CD4-positive, alpha-beta T cell (primary cell): ENCODE measurements around the gene C10orf62. TPM values are rescaled to one million over a fixed set of nuclear protein-coding genes. Genes with fewer than 3 reads are reported as not detected.
A peak's percentile ranks its signal among the peaks of the same experiment; 100 is the strongest.
"Not testable (repeated sequence)": the region's sequence is repeated elsewhere in the genome, so short reads cannot be mapped to it uniquely, and the experiment has no call there.

Source experiments
- ATAC-seq: fragments of 200-7000 bp; cut with Tn5 transposase; one replicate; pipeline ENCODE4 v1.10.0; 2022; ENCODE audit warnings: mild to moderate bottlenecking; ENCODE audit not compliant: poor library complexity
- CTCF ChIA-PET: fragments of 350-600 bp; sonication (Branson Sonifier 250); formaldehyde crosslinking; loops from one replicate; lab custom pipeline; 2021; ENCODE audit warnings: antibody characterized with exemption, inconsistent platforms; lab: Charles Lee
- POLR2A ChIA-PET: fragments of 350-600 bp; sonication (Branson Sonifier 250); formaldehyde crosslinking; loops from one replicate; lab custom pipeline; 2021; ENCODE audit warnings: antibody characterized with exemption, inconsistent platforms; lab: Charles Lee
- DNase-seq, 14 experiments: peaks; one replicate each; pipeline ENCODE4 v3.0.0-alpha.2; 2013 to 2020; ENCODE audit warnings: mixed read lengths in 2 of 14
- H3K27ac ChIP-seq, 2 donors: one replicate each; pipeline versions ENCODE4 v1.5.1 to v1.7.0; 2013; ENCODE audit warnings: low read length in 2 of 2, low read depth in 1 of 2, mild to moderate bottlenecking in 1 of 2
- H3K27me3 ChIP-seq, 2 experiments: 1 replicate in 1 of 2; 2 replicates in 1 of 2; pipeline versions ENCODE4 v1.6.1 to v1.7.0; 2013; ENCODE audit warnings: low read length in 2 of 2, control low read depth in 1 of 2, mild to moderate bottlenecking in 1 of 2, moderate library complexity in 1 of 2; ENCODE audit not compliant: insufficient read depth in 2 of 2, control insufficient read depth in 1 of 2
- H3K36me3 ChIP-seq: one replicate; pipeline ENCODE4 v1.6.1; 2013; ENCODE audit warnings: low read length, control low read depth; ENCODE audit not compliant: insufficient read depth
- H3K4me1 ChIP-seq: one replicate; pipeline ENCODE4 v1.6.1; 2013; ENCODE audit warnings: low read length, control low read depth; ENCODE audit not compliant: insufficient read depth
- H3K4me3 ChIP-seq: one replicate; pipeline ENCODE4 v1.5.1; 2013; ENCODE audit warnings: mild to moderate bottlenecking, low read length, moderate library complexity
- H3K9me3 ChIP-seq, 2 experiments: 1 replicate in 1 of 2; 2 replicates in 1 of 2; pipeline versions ENCODE4 v1.6.1 to v1.7.0; 2013; ENCODE audit warnings: low read length in 2 of 2, mild to moderate bottlenecking in 2 of 2, control low read depth in 1 of 2, moderate library complexity in 1 of 2; ENCODE audit not compliant: control insufficient read depth in 1 of 2, insufficient read depth in 1 of 2
- H3K27ac Mint-ChIP-seq: one replicate; pipeline ENCODE4 v1.8.0; 2020; ENCODE audit warnings: mixed read lengths
- H3K27me3 Mint-ChIP-seq: one replicate; pipeline ENCODE4 v1.8.0; 2021; ENCODE audit warnings: mixed read lengths
- H3K36me3 Mint-ChIP-seq: one replicate; pipeline ENCODE4 v1.8.0; 2021; ENCODE audit warnings: low read depth, mixed read lengths
- H3K4me1 Mint-ChIP-seq: one replicate; pipeline ENCODE4 v1.8.0; 2021; ENCODE audit warnings: low read depth, mixed read lengths
- H3K4me3 Mint-ChIP-seq: one replicate; pipeline ENCODE4 v1.8.0; 2020; ENCODE audit warnings: mild to moderate bottlenecking, mixed read lengths
- H3K9me3 Mint-ChIP-seq: one replicate; pipeline ENCODE4 v1.8.0; 2020; ENCODE audit warnings: mixed read lengths
- intact Hi-C, 2 experiments: fragments of 100-400 bp; cut with DNase I in 1 of 2; cut with micrococcal nuclease in 1 of 2; formaldehyde crosslinking; loops; one replicate each; pipeline versions ENCODE4 v1.15.1 to v1.9.0; 2023 to 2025; cut with DNase I, micrococcal nuclease
- total RNA-seq, 174 experiments: library from RNA in 2 of 174; stranded (reverse) in 2 of 174; gene quantifications; one replicate each; pipeline ENCODE4 v1.2.3 and lab custom pipeline; 2021 to 2026
- TF ChIP-seq, protein P1 (sequence below): fragments of 200-600 bp; IDR thresholded peaks from one replicate; pipeline ENCODE4 v1.8.0; 2022; ENCODE audit warnings: antibody characterized with exemption, mild to moderate bottlenecking

The C10orf62 gene
- total RNA-seq, 2 experiments from 2014 or later: not detected

DNA sequence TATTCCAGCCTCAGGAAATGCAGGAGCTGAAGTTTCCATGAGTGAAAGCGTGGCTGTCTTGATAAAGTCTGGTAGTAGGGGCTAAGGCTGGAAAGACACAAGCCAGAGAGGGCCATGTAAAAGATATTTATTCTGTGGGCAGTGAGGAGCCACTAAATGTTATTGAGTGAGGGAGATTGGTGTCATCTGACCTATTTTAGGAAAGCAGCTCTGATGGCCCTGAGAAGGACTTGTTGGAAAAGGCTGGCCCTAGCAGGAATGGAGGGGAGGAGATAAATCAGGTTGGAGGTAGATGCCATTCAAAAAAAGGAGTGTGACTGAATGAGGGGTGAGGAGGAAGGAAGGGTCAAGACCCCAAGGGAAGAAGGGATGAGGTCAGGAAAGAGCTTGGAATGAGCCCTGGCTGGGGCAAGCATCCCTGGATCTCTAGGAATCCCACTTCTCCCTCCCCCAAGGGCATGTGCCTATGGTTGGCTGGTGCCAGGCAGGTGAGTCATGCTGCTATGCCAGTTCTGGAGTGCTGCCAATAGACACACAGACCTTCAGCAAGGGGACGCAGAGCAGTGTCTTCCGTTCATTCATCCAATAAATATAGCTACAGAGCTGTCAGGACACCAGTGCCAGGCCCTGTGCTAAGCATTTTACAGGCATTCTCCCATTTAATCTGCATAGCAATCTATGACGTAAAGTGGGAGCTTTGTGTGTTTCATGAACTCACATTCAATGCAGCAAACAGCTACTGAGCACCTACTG, 15.0 kb upstream of the C10orf62 start:
- ChIA-PET POLR2A (no interaction called here), CTCF (no interaction called here)
- peaks cover 2 to 5% of the 10 kb centered on the region in 2 experiments for H3K27me3 ChIP-seq
- no peaks in the 10 kb centered on the region for H3K36me3 ChIP-seq
- H3K27me3 Mint-ChIP-seq: no peaks in the 10 kb centered on the region
- no peak overlapping the region for H3K27ac ChIP-seq
- H3K36me3 Mint-ChIP-seq: no peaks in the 10 kb centered on the region
- no peak overlapping the region for H3K4me3 ChIP-seq
- H3K9me3 Mint-ChIP-seq: no peaks in the 10 kb centered on the region
- H3K4me3 Mint-ChIP-seq: no peak overlapping the region
- no peaks in the 10 kb centered on the region for H3K4me1 ChIP-seq
- intact Hi-C loops: no loop called here
- no peaks in the 10 kb centered on the region for H3K9me3 ChIP-seq
- TF ChIP-seq, protein P1, sequence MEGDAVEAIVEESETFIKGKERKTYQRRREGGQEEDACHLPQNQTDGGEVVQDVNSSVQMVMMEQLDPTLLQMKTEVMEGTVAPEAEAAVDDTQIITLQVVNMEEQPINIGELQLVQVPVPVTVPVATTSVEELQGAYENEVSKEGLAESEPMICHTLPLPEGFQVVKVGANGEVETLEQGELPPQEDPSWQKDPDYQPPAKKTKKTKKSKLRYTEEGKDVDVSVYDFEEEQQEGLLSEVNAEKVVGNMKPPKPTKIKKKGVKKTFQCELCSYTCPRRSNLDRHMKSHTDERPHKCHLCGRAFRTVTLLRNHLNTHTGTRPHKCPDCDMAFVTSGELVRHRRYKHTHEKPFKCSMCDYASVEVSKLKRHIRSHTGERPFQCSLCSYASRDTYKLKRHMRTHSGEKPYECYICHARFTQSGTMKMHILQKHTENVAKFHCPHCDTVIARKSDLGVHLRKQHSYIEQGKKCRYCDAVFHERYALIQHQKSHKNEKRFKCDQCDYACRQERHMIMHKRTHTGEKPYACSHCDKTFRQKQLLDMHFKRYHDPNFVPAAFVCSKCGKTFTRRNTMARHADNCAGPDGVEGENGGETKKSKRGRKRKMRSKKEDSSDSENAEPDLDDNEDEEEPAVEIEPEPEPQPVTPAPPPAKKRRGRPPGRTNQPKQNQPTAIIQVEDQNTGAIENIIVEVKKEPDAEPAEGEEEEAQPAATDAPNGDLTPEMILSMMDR: no peak
- DNase-seq (peak in 1 of 14 experiments; percentile 14), ATAC-seq (no peak)
- H3K27ac Mint-ChIP-seq: no peak overlapping the region
- no peaks in the 10 kb centered on the region for H3K4me1 Mint-ChIP-seq

- no peak overlapping the region for H3K27ac ChIP-seq
- no peaks in the 10 kb centered on the region for H3K9me3 ChIP-seq
- Mint-ChIP-seq H3K27me3 (no peaks in the 10 kb centered on the region), H3K9me3 (no peaks in the 10 kb centered on the region), H3K36me3 (no peaks in the 10 kb centered on the region), H3K4me3 (no peak overlapping the region), H3K4me1 (no peaks in the 10 kb centered on the region), H3K27ac (no peak overlapping the region)
- H3K4me1 ChIP-seq: no peaks in the 10 kb centered on the region
- ATAC-seq (no peak), DNase-seq (no peak)
- TF ChIP-seq, protein P1: no peak
- ChIA-PET CTCF (no interaction called here), POLR2A (no interaction called here)
- H3K36me3 ChIP-seq: no peaks in the 10 kb centered on the region
- H3K27me3 ChIP-seq: peaks cover 2 to 5% of the 10 kb centered on the region in 2 experiments
- H3K4me3 ChIP-seq: no peak overlapping the region
- intact Hi-C loops: no loop called here
These were observed 14.3 kb upstream of the C10orf62 start for GRCh38 chr10:97575127-97575668.

DNA sequence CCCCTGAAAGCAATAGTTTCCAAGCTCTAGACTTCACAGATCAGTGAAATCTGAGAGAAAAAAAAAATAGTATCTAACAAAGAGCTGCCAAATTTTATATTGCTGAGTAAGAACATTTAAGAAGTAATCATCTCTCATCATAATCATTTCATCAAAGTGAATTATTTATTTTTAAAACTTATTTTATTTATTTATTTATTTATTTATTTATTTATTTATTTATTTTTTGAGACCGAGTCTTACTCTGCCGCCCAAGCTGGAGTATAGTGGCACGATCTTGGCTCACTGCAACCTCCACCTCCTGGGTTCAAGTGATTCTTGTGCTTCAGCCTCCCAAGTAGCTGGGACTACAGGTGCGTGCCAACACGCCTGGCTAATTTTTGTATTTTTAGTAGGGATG, 13.0 kb upstream of the C10orf62 start:
- H3K27ac ChIP-seq, intact Hi-C loops, H3K4me1 Mint-ChIP-seq, H3K36me3 Mint-ChIP-seq, H3K4me3 Mint-ChIP-seq, ATAC-seq, H3K27ac Mint-ChIP-seq, DNase-seq, H3K27me3 Mint-ChIP-seq, H3K4me1 ChIP-seq, H3K4me3 ChIP-seq, H3K9me3 ChIP-seq, H3K9me3 Mint-ChIP-seq, POLR2A ChIA-PET, H3K27me3 ChIP-seq, H3K36me3 ChIP-seq, CTCF ChIA-PET: not testable (repeated sequence)
